ENCODE data around the gene OLFML1. TPM values are rescaled to one million over a fixed set of nuclear protein-coding genes. Genes with fewer than 3 reads are reported as not detected.
A peak's percentile ranks its signal among the peaks of the same experiment; 100 is the strongest.

Gene OLFML1
- total RNA-seq, 4 donors from 2014 or later, result 1.2 to 13.1 (median 6.6) TPM

DNA sequence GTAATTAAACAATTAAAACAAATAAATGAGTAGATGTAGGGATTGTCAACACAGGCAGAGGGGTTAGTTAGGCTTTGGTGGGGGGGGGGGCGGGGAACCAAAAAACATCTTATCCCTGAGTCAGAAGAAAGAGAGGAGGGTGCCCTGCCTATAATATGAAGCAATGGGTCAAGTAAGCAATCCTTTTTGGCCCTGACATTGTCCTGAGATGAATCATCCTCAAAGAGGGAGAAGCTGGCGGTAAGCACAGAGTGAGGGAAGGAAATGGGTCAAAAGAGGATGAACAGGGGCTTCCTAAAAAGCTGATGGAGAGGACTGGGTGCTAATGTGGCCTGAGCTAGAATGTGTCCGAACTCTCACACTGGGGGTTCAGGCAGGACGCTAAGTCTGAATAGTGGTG lies 4.7 kb downstream of the OLFML1 start:
- Histone ChIP-seq H3K4me1 (peaks cover 0 to 28% (median 2%) of the 10 kb centered on the region in 4 donors), H3K27me3 (no peaks in the 10 kb centered on the region), H3K36me3 (peaks cover 0 to 8% (median 0%) of the 10 kb centered on the region in 3 donors), H3K4me3 (no peak overlapping the region), H3K9me3 (no peaks in the 10 kb centered on the region), H3K27ac (peak overlapping the region in 1 of 4 donors; percentile 29)
- DNase-seq (ENCODE audit: low spot score in 2 of 2), result no peak
- WGBS, 2 donors, result 69 to 75% methylated on average over 4 of the region's 4 CpGs
- TF ChIP-seq POLR2A (IDR thresholded peaks at IDR 0.05), result no peak
- peak in 1 of 2 donors; percentile 53 for TF ChIP-seq EP300 (IDR thresholded peaks at IDR 0.05)

DNA sequence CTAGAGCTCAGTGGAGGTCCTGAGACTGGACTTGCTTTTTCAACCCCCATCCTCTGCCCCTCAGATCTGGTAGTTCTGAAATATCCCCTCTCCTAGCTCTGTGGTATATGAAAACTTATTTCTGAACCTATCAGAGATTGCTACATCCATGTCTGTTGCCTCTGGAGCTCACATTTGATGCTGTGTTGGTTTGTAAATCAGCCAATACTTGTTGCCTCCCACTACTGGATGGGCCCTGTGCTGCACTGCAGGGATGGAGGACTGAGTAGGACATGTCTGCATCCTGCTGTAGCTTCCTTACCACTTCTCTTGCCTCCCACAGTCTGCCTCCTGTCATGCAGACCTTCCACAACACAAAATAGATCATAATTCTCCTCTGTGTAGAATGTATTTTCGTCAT lies 5.2 kb downstream of the OLFML1 start:
- Histone ChIP-seq H3K27ac (peak overlapping the region in 1 of 4 donors; percentile 29), H3K36me3 (peaks cover 0 to 8% (median 0%) of the 10 kb centered on the region in 3 donors), H3K27me3 (no peaks in the 10 kb centered on the region), H3K4me3 (no peak overlapping the region), H3K4me1 (peaks cover 0 to 28% (median 2%) of the 10 kb centered on the region in 4 donors), H3K9me3 (no peaks in the 10 kb centered on the region)
- 68 to 80% methylated on average over 1 of the region's 1 CpG for WGBS, 2 donors
- TF ChIP-seq, protein P1, sequence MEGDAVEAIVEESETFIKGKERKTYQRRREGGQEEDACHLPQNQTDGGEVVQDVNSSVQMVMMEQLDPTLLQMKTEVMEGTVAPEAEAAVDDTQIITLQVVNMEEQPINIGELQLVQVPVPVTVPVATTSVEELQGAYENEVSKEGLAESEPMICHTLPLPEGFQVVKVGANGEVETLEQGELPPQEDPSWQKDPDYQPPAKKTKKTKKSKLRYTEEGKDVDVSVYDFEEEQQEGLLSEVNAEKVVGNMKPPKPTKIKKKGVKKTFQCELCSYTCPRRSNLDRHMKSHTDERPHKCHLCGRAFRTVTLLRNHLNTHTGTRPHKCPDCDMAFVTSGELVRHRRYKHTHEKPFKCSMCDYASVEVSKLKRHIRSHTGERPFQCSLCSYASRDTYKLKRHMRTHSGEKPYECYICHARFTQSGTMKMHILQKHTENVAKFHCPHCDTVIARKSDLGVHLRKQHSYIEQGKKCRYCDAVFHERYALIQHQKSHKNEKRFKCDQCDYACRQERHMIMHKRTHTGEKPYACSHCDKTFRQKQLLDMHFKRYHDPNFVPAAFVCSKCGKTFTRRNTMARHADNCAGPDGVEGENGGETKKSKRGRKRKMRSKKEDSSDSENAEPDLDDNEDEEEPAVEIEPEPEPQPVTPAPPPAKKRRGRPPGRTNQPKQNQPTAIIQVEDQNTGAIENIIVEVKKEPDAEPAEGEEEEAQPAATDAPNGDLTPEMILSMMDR (IDR thresholded peaks at IDR 0.05), result no peak
- TF ChIP-seq POLR2A (IDR thresholded peaks at IDR 0.05) (no peak), EP300 (IDR thresholded peaks at IDR 0.05) (no peak)
- no peak for DNase-seq (ENCODE audit: low spot score in 2 of 2)

DNA sequence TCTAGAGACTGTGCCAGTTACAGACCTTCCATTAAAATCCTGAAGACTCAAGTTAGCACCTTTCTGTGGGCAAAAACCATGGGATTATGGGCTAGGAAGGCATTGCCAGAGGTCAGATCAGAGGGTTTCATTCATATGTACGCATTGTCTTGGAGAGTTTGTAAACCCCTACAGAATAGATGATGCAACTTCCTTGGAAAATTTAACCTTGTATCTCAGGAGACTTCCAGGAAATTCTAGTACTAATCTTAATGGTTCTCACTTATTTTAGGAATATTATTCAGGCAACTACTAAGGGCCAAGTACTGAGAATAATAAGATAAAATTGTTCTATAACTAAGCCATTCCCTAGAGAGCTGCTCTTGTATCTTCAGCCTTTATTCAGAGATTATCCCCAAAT lies 6.9 kb downstream of the OLFML1 start:
- DNase-seq (ENCODE audit: low spot score in 2 of 2), result no peak
- Histone ChIP-seq H3K27me3 (no peaks in the 10 kb centered on the region), H3K4me1 (peaks cover 0 to 21% (median 0%) of the 10 kb centered on the region in 4 donors), H3K9me3 (no peaks in the 10 kb centered on the region), H3K27ac (no peak overlapping the region), H3K36me3 (peaks cover 0 to 8% (median 0%) of the 10 kb centered on the region in 3 donors), H3K4me3 (no peak overlapping the region)
- TF ChIP-seq POLR2A (IDR thresholded peaks at IDR 0.05) (no peak), EP300 (IDR thresholded peaks at IDR 0.05) (no peak)
- TF ChIP-seq, protein P1 (IDR thresholded peaks at IDR 0.05), result no peak
- WGBS, 2 donors, result 39 to 83% methylated on average over 1 of the region's 1 CpG

DNA sequence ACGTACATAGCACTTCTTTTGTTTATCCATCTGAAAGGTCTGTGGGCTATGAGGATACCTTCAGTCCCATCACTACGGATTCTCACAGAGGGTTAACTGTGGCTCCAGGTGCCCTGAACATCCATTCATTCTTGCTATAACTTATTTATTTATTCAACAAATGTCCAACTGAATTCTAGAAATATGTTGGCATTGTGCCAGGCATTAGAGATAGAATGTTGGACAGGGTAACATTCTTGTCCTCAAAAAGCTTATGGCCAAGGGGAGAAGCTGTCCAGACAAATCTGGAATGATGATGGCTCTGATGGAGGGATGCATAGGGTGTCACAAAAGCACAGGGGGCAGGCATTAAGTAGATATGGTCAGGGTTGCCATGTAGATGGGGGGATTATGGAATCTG lies 8.4 kb downstream of the OLFML1 start:
- Histone ChIP-seq H3K9me3 (no peaks in the 10 kb centered on the region), H3K36me3 (peaks cover 0 to 3% (median 0%) of the 10 kb centered on the region in 3 donors), H3K4me1 (peaks cover 0 to 24% (median 0%) of the 10 kb centered on the region in 4 donors), H3K27ac (no peak overlapping the region), H3K27me3 (no peaks in the 10 kb centered on the region), H3K4me3 (no peak overlapping the region)
- 81 to 95% methylated on average over 2 of the region's 2 CpGs for WGBS, 2 donors
- TF ChIP-seq POLR2A (IDR thresholded peaks at IDR 0.05), result no peak
- no peak for TF ChIP-seq EP300 (IDR thresholded peaks at IDR 0.05)
- TF ChIP-seq, protein P1 (IDR thresholded peaks at IDR 0.05), result no peak
- DNase-seq (ENCODE audit: low spot score in 2 of 2), result no peak

DNA sequence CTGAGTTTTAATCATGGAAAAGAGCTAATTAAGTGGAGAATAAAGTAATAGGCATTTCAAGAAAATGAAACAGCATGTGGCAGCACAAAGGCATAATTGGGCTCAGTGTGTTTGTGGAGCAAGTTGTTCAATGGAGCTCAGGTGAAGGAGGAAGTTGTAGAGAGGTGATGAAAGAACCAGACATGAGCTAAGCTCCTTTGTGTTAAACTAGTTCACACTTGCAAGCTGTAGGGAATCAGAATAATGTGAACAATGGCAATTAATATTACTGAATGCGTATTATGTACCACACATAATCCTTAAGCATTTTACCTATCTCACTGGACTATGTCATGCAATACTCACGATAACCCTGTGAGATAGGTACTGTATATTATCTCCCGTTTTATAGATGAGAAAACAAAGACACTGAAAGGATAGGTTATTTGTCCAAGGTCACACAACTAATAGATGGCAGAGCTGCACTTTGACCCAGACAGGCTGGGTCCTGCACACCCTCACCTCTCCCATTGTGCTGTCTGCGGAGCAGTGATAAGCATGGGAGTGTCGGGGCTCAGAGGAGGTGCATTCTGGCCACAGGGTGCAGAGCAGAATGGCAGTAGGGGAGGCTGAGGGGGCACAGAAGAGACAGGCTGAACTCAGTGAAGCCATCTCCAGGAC lies 8.9 kb downstream of the OLFML1 start:
- Histone ChIP-seq H3K36me3 (no peaks in the 10 kb centered on the region), H3K27ac (no peak overlapping the region), H3K4me1 (peaks cover 0 to 24% (median 0%) of the 10 kb centered on the region in 4 donors), H3K4me3 (no peak overlapping the region), H3K27me3 (no peaks in the 10 kb centered on the region), H3K9me3 (no peaks in the 10 kb centered on the region)
- no peak for DNase-seq (ENCODE audit: low spot score in 2 of 2)
- WGBS, 2 donors, result 86 to 91% methylated on average over 5 of the region's 5 CpGs
- TF ChIP-seq POLR2A (IDR thresholded peaks at IDR 0.05) (no peak), EP300 (IDR thresholded peaks at IDR 0.05) (no peak)
- TF ChIP-seq, protein P1 (IDR thresholded peaks at IDR 0.05), result no peak

Data from tibial nerve (tissue), 4 donors.